Natural killer cell (primary cell): ENCODE data around the gene ZNF19. TPM values are rescaled to one million over a fixed set of nuclear protein-coding genes. Genes with fewer than 3 reads are reported as not detected.

ENCODE experiments used
- ATAC-seq, 3 donors: fragments of 150-1000 bp in 2 of 3; fragments of 200-7000 bp in 1 of 3; cut with Tn5 transposase; 1 replicate in 1 of 3; 2 replicates in 2 of 3; pipeline ENCODE4 v1.10.0; 2021; ENCODE audit warnings: mild to moderate bottlenecking in 2 of 3, moderate library complexity in 2 of 3
- DNase-seq, 2 donors: peaks; one replicate each; pipeline versions ENCODE4 v3.0.0 to v3.0.0-alpha.2; 2013 to 2021; ENCODE audit warnings: mixed read lengths in 1 of 2
- H3K27ac ChIP-seq: one replicate; pipeline ENCODE4 v1.5.1; 2013; ENCODE audit warnings: mild to moderate bottlenecking, low read length
- H3K27me3 ChIP-seq: one replicate; pipeline ENCODE4 v1.6.1; 2013; ENCODE audit warnings: low read length; ENCODE audit not compliant: control insufficient read depth, insufficient read depth
- H3K36me3 ChIP-seq: one replicate; pipeline ENCODE4 v1.6.1; 2013; ENCODE audit warnings: low read length; ENCODE audit not compliant: control insufficient read depth, insufficient read depth
- H3K4me1 ChIP-seq: one replicate; pipeline ENCODE4 v1.6.1; 2013; ENCODE audit warnings: low read length; ENCODE audit not compliant: control insufficient read depth, insufficient read depth
- H3K4me3 ChIP-seq: one replicate; pipeline ENCODE4 v1.5.1; 2013; ENCODE audit warnings: low read length
- H3K9me3 ChIP-seq: one replicate; pipeline ENCODE4 v1.6.1; 2013; ENCODE audit warnings: low read length; ENCODE audit not compliant: control insufficient read depth, insufficient read depth
- H3K27ac Mint-ChIP-seq, 2 donors: one replicate each; pipeline ENCODE4 v1.8.0; 2022; ENCODE audit warnings: mild to moderate bottlenecking in 2 of 2, mixed read lengths in 2 of 2, moderate library complexity in 1 of 2
- H3K27me3 Mint-ChIP-seq, 2 donors: one replicate each; pipeline ENCODE4 v1.8.0; 2022; ENCODE audit warnings: low read depth in 2 of 2, mixed read lengths in 2 of 2
- H3K36me3 Mint-ChIP-seq: one replicate; pipeline ENCODE4 v1.8.0; 2022; ENCODE audit warnings: mixed read lengths
- H3K4me1 Mint-ChIP-seq, 2 donors: one replicate each; pipeline ENCODE4 v1.8.0; 2022; ENCODE audit warnings: mixed read lengths in 2 of 2
- H3K4me3 Mint-ChIP-seq: one replicate; pipeline ENCODE4 v1.8.0; 2022; ENCODE audit warnings: mild to moderate bottlenecking, moderate library complexity, mixed read lengths
- H3K9me3 Mint-ChIP-seq, 2 donors: one replicate each; pipeline ENCODE4 v1.8.0; 2022; ENCODE audit warnings: mixed read lengths in 2 of 2
- CTCF ChIP-seq: fragments of 200-600 bp; IDR thresholded peaks from one replicate; pipeline ENCODE4 v1.8.0; 2022; ENCODE audit warnings: antibody characterized with exemption
- WGBS: methylation state at CpG from one replicate; pipeline ENCODE4 v1.1.7; 2013; ENCODE audit warnings: missing lambda C conversion rate; ENCODE audit not compliant: insufficient coverage; 5-methylcytosine and 5-hydroxymethylcytosine counted together
- intact Hi-C: fragments of 100-400 bp; cut with micrococcal nuclease; formaldehyde crosslinking; loops from one replicate; pipeline ENCODE4 v1.14.2; 2022
- total RNA-seq, 4 donors: library from RNA; stranded (reverse); fragments of 120-200 nt in 1 of 4; gene quantifications; one replicate each; pipeline versions ENCODE4 v1.2.3 to v1.2.4, GENCODE V29; 2013 to 2022

Gene ZNF19
- total RNA-seq, 3 donors from 2014 or later (not counting 1 experiment from before 2014, with no cell fraction given): 3.4 to 6.1 (median 3.6) TPM

- peak; percentile 60 for TF ChIP-seq CTCF
- H3K4me3 ChIP-seq: no peak overlapping the region
- 43% methylated on average over 71 of the region's 71 CpGs for WGBS
- intact Hi-C loops: loop anchor here (2.0 kb wide), 1 partner anchor 57 kb away; no protein-coding TSS in a partner anchor
- H3K27ac ChIP-seq: no peak overlapping the region
- H3K4me1 Mint-ChIP-seq: peaks cover 0 to 5% of the 10 kb centered on the region in 2 donors
- peaks cover 5% of the 10 kb centered on the region in 2 donors for H3K9me3 Mint-ChIP-seq
- no peak overlapping the region for H3K27ac Mint-ChIP-seq
- H3K27me3 ChIP-seq: no peaks in the 10 kb centered on the region
- no peaks in the 10 kb centered on the region for H3K36me3 Mint-ChIP-seq
- H3K4me3 Mint-ChIP-seq: no peak overlapping the region
- no peaks in the 10 kb centered on the region for H3K4me1 ChIP-seq
- H3K27me3 Mint-ChIP-seq: peaks cover 7 to 12% of the 10 kb centered on the region in 2 donors
- peaks cover 26% of the 10 kb centered on the region for H3K9me3 ChIP-seq
- DNase-seq (peak; percentile 41 to 48), ATAC-seq (peak in 2 of 3 donors; percentile 35 to 65)
- H3K36me3 ChIP-seq: no peaks in the 10 kb centered on the region
These were observed 47.6 kb downstream of the ZNF19 start for GRCh38 chr16:71441348-71442050.

- Mint-ChIP-seq H3K9me3 (peaks cover 5% of the 10 kb centered on the region in 2 donors), H3K27ac (no peak overlapping the region), H3K4me3 (no peak overlapping the region), H3K27me3 (peaks cover 7 to 12% of the 10 kb centered on the region in 2 donors), H3K36me3 (no peaks in the 10 kb centered on the region), H3K4me1 (peaks cover 0 to 5% of the 10 kb centered on the region in 2 donors)
- ATAC-seq (no peak), DNase-seq (peak in 1 of 2 donors; percentile 27)
- H3K4me3 ChIP-seq: no peak overlapping the region
- WGBS: 66% methylated on average over 25 of the region's 25 CpGs
- TF ChIP-seq CTCF: no peak
- no peaks in the 10 kb centered on the region for H3K4me1 ChIP-seq
- intact Hi-C loops: loop anchor here (2.0 kb wide), 1 partner anchor 58 kb away; no protein-coding TSS in a partner anchor
- H3K27ac ChIP-seq: no peak overlapping the region
- no peaks in the 10 kb centered on the region for H3K27me3 ChIP-seq
- H3K36me3 ChIP-seq: no peaks in the 10 kb centered on the region
- peaks cover 19% of the 10 kb centered on the region for H3K9me3 ChIP-seq
These were observed 48.3 kb downstream of the ZNF19 start for GRCh38 chr16:71440669-71441347.

GRCh38 chr16:71439523-71439922, 49.6 kb downstream of the ZNF19 start:
- Mint-ChIP-seq H3K4me1 (peaks cover 0 to 5% of the 10 kb centered on the region in 2 donors), H3K27me3 (peaks cover 7 to 12% of the 10 kb centered on the region in 2 donors), H3K4me3 (no peak overlapping the region), H3K9me3 (peaks cover 5% of the 10 kb centered on the region in 2 donors), H3K27ac (no peak overlapping the region), H3K36me3 (no peaks in the 10 kb centered on the region)
- H3K27me3 ChIP-seq: no peaks in the 10 kb centered on the region
- intact Hi-C loops: no loop called here
- no peak overlapping the region for H3K27ac ChIP-seq
- no peak overlapping the region for H3K4me3 ChIP-seq
- WGBS: 0% methylated on average over 2 of the region's 3 CpGs
- H3K4me1 ChIP-seq: no peaks in the 10 kb centered on the region
- ATAC-seq: no peak
- no peak for DNase-seq
- TF ChIP-seq CTCF: no peak
- peaks cover 12% of the 10 kb centered on the region for H3K9me3 ChIP-seq
- H3K36me3 ChIP-seq: no peaks in the 10 kb centered on the region
